ENCODE results near the gene POPDC2. TPM values are rescaled to one million over a fixed set of nuclear protein-coding genes. Genes with fewer than 3 reads are reported as not detected.
A peak's percentile ranks its signal among the peaks of the same experiment; 100 is the strongest.

Gene POPDC2
- total and polyA plus RNA-seq, 10 of the 15 experiments (the other 5 are each of a cell fraction or from before 2014, with no cell fraction given) = 1.8 to 12.7 (median 3.5) TPM

GRCh38 chr3:119700920-119701734 lies 40.7 kb upstream of the POPDC2 start (continued):
- TF ChIP-seq ZBTB4 (CRISPR knock-in tag; IDR thresholded peaks at IDR 0.05) (no peak), HDAC6 (IDR thresholded peaks at IDR 0.05; ENCODE audit: unreplicated experiment) (no peak), STAT3 (IDR thresholded peaks at IDR 0.05; ENCODE audit: low read depth, low read length) (no peak), CHD4 (IDR thresholded peaks at IDR 0.05) (peak; percentile 86; the same call in 1 of the 2 replicates), LARP7 (IDR thresholded peaks at IDR 0.05) (no peak), CBFB (IDR thresholded peaks at IDR 0.05; ENCODE audit: low read depth) (no peak), POLR2A (IDR thresholded peaks at IDR 0.05; ENCODE audit: low read depth, low read length) (no peak)
- TF ChIP-seq, protein P1, sequence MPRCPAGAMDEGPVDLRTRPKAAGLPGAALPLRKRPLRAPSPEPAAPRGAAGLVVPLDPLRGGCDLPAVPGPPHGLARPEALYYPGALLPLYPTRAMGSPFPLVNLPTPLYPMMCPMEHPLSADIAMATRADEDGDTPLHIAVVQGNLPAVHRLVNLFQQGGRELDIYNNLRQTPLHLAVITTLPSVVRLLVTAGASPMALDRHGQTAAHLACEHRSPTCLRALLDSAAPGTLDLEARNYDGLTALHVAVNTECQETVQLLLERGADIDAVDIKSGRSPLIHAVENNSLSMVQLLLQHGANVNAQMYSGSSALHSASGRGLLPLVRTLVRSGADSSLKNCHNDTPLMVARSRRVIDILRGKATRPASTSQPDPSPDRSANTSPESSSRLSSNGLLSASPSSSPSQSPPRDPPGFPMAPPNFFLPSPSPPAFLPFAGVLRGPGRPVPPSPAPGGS (IDR thresholded peaks at IDR 0.05; ENCODE audit: borderline replicate concordance, insufficient read depth, low read depth, low read length, poor library complexity, severe bottlenecking) = no peak
